NCI-H1417 treated with DMSO at 0.1 percent for 48 hours (cell line): ENCODE results near the gene USH1G.
"Not testable (repeated sequence)": the region's sequence is repeated elsewhere in the genome, so short reads cannot be mapped to it uniquely, and the experiment has no call there.

Source experiments
- DNase-seq: peaks from one replicate; lab custom pipeline; 2025; lab: John Stamatoyannopoulos, UW

USH1G gene

DNA sequence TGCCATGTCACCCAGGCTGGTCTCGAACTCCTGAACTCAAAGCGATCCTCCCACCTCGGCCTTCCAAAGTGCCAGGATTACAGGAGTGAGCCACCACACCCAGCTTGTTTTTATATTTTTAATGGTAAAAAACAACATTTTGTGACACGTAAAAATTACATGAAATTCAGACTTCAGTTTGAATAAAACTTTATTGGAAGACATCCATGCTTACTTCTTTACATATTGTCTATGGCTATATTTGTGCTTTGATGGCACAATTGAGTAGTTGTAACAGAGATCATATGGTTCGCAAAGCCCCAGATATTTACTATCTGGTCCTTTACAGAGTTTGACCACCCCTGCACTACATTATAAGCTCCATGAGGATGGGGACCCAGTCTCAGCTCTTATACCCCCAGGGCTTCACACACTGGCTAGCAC is 48.4 kb downstream of the USH1G start:
- DNase-seq, result no peak

DNA sequence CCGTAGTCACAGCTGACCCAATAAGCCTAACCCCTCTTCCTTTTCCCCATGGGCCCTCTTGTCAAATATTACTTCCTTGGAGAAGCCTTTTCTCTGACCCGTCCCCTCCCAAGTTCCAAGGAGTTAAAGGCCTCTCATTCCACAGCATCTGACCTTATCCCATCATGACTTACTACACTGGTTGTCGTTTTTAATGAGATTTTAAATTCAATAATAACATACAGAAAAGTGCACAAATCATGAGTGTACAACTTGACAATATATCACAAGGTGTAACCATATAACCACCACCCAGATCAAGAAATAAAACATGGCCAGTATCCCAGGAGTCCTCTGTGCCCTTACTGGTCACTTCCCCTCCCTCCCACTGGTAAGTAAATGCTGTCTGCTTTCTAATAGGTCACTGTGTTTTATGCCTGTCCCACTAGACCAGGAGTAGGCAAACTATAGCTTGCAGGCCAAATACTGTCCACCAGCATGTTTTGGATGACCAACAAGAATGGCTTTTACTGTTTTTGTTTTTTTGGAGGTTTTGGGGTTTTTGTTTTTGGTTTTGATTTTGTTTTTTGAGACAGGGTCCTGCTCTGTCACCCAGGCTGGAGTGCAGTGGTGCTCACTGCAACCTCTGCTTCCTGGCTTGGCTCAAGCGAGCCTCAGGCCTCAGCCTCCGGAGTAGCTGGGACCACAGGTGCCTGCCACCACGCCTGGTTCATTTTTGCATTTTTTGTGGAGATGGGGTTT is 49.0 kb downstream of the USH1G start:
- DNase-seq, result no peak

DNA sequence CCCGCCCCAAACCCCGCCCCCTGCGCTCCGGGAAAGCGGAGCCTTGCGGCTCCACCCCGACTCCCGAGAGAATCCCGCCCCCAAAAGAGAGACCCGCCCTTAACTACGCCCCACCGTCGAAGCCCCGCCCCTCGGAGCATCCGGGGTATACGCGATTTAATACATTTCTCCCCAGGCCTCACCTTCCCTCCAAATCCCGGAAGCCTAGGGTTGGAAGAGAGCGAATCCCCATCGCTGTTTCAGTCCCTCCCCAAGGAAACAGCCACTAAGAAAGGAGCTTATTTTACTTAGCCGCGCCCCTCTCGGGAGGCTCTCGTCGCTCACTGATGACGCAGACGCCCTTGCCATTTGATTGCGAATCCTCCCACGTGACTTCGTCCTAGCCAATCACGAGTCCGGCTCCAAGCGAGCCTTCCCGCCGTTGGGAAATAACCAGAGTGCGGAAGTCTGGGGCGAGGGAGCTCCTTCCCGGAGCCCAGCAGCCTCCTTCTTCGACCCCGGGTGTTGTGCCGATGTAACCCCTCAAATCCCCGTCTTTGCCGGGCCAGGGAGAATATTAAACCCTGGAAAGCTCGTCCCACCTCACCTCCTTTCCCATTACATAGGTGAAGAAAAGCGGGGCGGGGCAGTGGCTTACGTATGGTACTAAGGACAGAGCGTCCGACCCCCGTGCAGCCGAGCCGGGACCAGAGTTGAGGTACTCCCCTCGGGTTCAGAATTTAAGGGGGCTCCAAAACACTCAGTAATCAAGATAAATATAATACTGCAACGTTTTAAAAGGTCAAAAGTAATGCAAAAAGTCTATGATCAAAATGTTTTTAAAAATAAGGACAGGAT is 49.8 kb downstream of the USH1G start:
- DNase-seq, result peak; percentile 99

DNA sequence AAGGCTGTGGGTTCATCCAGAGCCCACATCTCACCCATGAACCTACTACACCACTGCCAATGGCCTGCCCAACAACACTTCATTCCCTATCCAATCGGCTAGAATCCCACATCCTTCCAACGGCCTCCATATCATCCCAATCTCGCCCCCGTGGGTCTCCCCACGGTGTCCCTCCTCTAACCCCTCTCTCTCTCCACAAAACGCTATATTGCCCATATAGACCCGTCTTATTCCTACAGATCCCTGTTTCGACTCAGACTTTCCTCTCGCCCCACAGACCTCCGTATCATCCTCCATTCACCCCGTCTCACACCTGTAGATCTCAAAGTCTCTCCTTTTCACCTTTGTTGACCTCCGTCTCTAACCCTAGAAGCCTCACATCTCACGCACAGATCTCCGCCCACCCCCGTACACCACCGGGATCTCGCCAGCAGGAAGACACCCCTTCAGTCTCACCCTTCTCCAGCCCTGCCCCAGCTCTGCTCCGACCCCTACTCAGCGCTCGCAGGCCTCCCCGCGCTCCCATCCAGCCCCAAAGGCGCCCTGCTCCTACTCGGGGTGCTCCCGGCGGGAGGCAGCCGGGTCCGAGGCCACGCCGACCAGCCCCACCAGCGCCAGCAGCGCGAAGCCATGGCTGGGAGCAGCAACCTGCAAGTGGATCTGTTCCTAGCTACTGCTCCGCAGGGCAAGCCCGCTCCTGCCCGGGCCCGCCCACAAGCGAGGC is 50.6 kb downstream of the USH1G start, which contains the start of gene FDXR:
Gene FDXR, minus strand, starts transcription at position 682 of the 724 bp plus-strand sequence. Its CDS starts 50 bp downstream, at position 632.
- no peak for DNase-seq

GRCh38 chr17:74871356-74872076 is 51.5 kb downstream of the USH1G start:
- no peak for DNase-seq

- no peak for DNase-seq
Measured at GRCh38 chr17:74870512-74870911, 52.5 kb downstream of the USH1G start.

DNA sequence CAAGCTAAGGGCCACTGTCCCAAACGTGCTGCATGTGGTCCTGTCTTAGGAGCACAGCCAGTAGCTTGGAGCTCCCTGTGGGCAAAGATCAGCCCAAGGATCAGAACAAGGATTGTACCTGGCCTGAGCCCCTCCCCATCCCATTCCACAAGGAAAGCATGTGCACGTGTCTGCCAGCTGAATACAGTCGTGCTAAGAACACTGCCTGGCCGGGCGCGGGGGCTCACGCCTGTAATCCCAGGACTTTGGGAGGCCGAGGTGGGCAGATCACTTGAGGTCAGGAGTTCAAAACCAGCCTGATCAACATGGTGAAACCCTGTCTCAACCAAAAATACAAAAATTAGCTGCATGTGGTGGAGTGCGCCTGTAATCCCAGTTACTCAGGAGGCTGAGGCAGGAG is 53.0 kb downstream of the USH1G start:
- not testable (repeated sequence) for DNase-seq

- DNase-seq, result no peak
Measured at GRCh38 chr17:74868908-74869255, 54.2 kb downstream of the USH1G start.

GRCh38 chr17:74868251-74868907 is 54.7 kb downstream of the USH1G start:
- no peak for DNase-seq

GRCh38 chr17:74866198-74866835 is 56.7 kb downstream of the USH1G start:
- no peak for DNase-seq
